NCI-H187 treated with DMSO at 0.1 percent for 48 hours (cell line): ENCODE data around the gene NFIL3.
"Not testable (repeated sequence)": the region's sequence is repeated elsewhere in the genome, so short reads cannot be mapped to it uniquely, and the experiment has no call there.

Source experiments
- DNase-seq: peaks from one replicate; lab custom pipeline; 2025; lab: John Stamatoyannopoulos, UW

The NFIL3 gene, protein sequence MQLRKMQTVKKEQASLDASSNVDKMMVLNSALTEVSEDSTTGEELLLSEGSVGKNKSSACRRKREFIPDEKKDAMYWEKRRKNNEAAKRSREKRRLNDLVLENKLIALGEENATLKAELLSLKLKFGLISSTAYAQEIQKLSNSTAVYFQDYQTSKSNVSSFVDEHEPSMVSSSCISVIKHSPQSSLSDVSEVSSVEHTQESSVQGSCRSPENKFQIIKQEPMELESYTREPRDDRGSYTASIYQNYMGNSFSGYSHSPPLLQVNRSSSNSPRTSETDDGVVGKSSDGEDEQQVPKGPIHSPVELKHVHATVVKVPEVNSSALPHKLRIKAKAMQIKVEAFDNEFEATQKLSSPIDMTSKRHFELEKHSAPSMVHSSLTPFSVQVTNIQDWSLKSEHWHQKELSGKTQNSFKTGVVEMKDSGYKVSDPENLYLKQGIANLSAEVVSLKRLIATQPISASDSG

GRCh38 chr9:91423785-91424402 is at the start of gene NFIL3:
Gene NFIL3 (minus strand): TSS chr9:91423832. CDS start chr9:91410734, 13,098 bp downstream.
- no peak for DNase-seq

DNA sequence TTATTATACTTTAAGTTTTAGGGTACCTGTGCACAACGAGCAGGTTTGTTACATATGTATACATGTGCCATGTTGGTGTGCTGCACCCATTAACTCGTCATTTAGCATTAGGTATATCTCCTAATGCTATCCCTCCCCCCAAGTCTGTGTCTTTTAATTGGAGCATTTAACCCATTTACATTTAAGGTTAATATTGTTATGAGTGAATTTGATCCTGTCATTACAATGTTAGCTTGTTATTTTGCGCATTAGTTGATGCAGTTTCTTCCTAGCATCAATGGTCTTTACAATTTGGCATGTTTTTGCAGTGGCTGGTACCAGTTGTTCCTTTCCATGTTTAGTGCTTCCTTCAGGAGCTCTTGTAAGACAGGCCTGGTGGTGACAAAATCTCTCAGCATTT is 47.9 kb upstream of the NFIL3 start:
- DNase-seq = not testable (repeated sequence)

- DNase-seq = no peak
Measured at GRCh38 chr9:91465420-91465819, 41.8 kb upstream of the NFIL3 start.

DNA sequence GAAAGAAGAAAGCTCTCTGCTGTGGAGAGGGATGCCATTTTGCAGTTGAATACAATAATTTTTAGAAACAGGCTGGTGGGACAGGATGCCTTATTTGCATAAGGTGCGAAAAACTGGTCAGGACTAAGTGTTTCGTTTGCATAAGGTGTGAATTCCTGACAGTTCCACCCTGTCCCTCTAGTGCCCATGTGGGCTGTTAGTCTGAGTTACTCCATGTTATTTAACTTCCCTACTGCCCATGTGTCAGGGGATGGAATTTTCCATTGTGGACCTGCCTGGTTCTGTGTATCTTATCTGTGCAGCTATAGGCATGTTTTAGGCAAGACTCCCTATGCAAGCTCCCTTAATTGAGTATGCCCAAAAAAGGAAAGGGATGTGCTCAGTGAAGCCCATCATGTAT is 35.3 kb upstream of the NFIL3 start:
- no peak for DNase-seq

GRCh38 chr9:91452844-91453243 is 29.2 kb upstream of the NFIL3 start:
- no peak for DNase-seq

DNA sequence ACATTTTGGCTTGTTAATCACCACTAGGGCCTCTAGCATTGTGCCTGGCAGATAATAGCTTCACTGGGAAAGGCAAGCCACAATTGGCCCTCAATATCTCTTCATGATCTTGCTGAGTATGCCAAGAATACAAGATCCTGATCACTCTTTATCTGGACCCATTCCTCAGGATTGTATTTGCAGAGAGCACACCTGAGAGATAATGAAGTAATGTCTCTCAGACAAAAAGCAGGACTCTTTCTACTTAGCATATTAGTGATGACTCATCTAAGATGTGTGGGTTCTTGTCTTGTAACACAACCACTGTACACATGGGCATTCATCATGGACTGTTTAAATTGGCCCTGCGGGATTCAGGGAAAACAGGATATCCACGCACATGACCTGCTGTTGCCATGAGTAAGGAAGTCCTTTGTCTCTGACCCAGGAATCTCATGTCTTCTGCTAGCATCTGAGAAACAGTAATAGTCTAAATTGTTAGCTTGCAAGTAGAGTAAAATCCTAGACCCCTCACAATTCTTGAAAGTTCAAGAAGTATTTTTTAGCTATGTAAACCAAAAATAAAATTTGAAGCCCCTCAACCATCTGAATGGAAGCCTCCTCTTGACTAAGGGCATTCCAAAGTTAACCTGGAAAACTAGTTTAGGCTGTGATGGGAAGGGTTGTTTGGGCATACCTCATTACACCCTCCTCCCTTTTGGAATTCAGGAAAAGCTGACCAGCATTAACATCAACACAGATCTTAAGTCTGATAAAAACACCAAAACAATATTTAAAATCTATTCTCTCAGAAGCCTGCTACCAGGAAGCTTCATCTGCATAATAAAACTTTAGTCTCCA is 28.0 kb upstream of the NFIL3 start:
- DNase-seq = no peak

GRCh38 chr9:91445135-91445534 is 21.5 kb upstream of the NFIL3 start:
- DNase-seq = no peak

DNA sequence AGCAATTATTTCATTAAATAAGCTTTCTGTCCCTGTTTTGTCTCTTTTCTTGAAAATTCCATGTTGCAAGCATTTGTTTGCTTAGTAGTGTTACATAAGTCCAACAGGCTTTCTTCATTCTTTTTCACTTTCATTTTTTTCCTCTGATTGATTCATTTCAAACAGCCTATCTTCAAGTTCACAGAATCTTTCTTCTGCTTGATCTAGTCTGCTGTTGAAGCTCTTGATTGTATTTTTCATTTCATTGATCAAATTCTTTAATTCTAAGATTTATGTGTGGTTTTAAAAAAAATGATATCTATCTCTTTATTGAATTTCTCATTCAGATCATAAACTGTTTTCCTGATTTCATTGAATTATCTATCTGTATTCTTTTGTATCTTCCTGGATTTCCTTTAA is 20.4 kb upstream of the NFIL3 start:
- no peak for DNase-seq

DNA sequence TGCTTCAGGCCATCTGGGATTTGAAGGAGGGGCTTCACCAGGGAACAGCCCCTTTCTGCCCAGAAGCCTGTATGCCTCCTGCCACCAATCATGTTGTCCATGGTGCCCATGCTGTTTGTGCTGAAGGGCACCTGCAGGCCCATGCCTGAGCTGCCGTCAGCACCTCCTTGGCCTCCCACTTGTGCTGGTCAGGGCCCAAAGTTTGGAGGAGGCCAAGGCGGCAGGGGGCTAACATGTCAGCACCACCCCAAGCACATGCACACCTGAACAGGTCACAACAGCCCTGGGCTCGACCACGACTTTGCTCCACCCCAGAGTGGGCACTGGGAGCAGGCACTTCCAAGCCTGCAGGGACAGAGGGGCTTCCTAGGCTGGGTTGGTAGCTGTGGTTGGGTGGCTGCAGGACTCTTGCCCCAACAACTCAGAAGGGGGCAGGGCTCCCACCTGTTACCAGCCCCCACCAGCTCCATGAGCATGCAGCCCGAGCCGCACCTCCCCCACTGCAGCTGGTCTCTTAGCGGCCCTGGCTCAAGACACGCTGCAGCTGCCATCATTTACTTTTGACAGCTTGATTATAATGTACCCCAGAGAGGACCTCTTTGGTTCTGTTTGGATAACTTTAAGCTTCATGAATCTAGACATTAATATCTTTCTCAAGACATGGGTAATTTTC is 19.8 kb upstream of the NFIL3 start:
- no peak for DNase-seq

- no peak for DNase-seq
Measured at GRCh38 chr9:91436841-91437240, 13.2 kb upstream of the NFIL3 start.

DNA sequence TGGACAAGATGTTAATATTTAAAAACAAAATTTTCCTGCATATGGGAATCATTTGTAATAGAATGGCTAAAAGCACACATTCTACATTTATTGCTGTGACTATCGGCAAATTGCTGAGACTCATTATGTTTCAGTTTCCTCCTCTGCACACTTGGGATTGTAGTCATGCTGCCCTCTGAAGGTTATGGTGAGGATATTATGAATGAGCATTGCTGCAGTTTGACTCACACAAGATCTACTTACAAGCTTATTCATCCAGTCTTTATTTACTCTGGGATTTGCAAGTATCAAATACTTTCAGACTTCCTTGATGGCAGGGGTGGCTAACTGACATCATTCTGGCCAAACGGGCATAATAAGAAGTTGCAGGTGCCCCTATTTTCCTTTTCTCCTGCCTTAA is 9.5 kb upstream of the NFIL3 start:
- DNase-seq = no peak

DNA sequence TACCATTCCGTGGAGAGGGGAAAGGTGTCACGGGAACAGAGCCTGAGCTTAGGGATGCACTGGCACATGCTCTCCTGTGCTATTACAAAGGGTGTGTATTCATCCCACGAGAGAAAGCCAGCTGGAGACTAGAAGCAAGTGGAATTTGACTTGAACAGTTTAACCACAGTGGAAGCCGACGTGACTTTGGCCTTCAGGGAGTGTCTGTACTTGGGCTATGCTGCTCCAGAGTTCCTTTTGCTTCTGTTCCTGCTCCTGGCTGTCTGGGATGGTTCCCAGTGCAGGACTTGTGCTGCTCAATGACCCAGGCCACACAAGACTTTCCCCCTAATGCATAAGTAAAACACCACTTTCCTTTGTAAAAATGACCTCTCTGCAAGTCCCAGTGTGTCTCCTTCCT is 7.9 kb upstream of the NFIL3 start:
- DNase-seq = no peak

DNA sequence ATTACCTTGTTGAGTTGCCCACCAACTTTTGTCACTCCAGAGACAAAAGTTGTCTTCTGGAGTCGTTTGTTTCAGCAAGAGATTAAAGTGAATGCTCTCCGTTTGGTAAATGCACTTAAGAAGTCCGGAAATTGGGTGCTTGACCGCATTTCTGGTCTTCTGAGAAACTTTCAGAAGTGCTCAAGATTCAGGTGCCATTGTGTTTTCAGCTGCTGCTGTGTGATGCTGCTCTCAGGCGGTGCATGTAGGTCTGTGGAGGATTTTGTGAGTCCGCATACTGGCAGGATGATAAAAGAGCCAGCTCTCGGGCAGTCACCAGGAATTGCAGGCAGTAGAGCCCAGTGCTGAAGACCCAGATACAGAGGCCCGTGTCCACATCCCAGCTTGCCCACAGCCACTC is 5.9 kb upstream of the NFIL3 start:
- no peak for DNase-seq

- DNase-seq = no peak
Measured at GRCh38 chr9:91428927-91429351, 5.3 kb upstream of the NFIL3 start.

DNA sequence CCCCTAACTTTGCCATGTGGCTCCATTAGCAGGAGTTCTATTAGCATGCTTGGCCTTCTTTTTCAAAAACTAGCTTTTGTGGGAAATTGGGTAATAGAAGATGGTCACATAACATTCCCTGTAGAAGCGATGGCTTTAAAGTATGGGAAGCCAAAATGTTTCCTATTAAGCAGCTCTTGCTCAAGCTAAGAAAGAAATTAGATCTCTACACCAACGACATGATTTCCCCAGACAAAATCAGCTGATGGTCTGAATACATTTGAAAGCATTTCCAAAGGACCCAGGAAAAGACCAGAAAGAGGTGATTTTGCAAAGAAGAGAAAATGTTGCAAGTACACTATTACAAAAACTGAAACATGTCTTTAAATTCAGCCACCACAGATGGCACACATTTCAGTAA is 4.8 kb upstream of the NFIL3 start:
- DNase-seq = no peak

GRCh38 chr9:91427873-91428272 is 4.2 kb upstream of the NFIL3 start:
- no peak for DNase-seq

DNA sequence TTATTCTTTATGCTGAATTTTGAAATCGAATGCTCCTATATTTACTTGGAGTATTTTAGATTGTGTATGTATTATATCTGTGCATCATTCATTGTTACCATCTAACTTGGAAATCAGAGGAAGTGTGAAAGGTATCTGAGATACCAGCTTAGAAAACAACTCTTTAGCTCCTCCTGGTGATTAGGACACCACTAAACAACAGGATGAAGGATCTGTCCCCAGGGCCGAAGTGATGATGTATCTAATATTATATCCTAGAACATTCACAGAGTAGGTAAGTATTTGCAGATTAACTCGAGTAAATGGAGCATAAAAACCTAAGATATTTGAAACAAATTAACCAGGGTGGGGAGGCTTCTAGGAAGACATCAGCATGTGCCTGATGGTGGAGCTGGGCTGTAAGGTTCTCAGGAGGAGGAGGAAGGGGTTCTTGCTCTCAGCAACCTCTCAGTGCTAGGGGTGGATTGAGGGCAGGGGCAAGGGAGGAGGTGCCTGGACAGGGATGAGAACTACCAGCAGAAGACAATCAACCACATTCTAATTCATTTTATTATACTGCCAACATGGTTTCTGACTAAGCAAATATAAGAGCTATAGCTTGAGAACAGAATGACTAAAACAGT is 2.6 kb upstream of the NFIL3 start:
- DNase-seq = no peak

- DNase-seq = no peak
Measured at GRCh38 chr9:91425271-91425670, 1.6 kb upstream of the NFIL3 start.

GRCh38 chr9:91424403-91425176 is 958 bp upstream of the NFIL3 start:
- DNase-seq = no peak

- no peak for DNase-seq
Measured at GRCh38 chr9:91422758-91423711, 597 bp downstream of the NFIL3 start.
